ENCODE measurements around the gene RTN3. TPM values are rescaled to one million over a fixed set of nuclear protein-coding genes. Genes with fewer than 3 reads are reported as not detected.
A peak's percentile ranks its signal among the peaks of the same experiment; 100 is the strongest.

The RTN3 gene
- total RNA-seq, 2 experiments from 2014 or later, result 42.2 to 43.0 TPM

DNA sequence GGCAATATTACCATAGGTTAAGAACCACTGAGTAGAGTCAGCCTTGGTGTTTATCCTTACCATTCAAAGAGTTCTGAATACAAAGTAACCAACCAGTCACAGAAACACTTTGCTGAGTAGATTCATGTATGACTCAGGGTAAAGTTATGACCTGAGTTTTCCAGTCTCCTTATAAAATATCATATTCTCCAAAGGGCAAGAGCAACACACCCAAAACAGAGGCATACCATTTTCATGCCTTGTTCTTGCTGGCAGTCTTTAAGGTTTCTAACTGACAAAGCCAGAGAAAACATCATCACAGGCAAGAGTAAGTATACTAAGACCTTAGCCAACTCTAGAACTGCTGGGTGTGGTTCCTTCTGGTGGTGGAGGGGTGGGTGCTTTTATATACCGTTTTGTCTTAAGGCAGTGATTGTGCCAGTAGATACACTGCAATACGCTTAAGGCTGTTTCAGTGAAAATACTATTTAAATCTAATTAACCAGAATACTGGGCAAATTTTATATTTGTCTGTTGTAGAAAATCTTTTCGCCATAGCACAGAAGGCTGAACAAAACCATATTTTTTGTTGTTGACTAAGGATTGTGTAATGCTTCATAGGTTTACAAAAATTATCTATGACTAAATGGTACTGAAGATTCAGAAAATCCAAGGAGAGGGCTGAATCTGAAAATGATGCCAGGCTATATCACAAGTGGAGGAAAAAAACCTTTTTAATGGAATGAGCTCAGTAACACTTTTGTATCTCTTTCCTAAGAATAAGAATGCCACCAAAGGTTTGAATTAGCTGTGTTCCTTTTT, 13.1 kb upstream of the RTN3 start:
- Mint-ChIP-seq H3K36me3 (ENCODE audit: low read depth) (peaks cover 13% of the 10 kb centered on the region), H3K4me3 (no peak overlapping the region), H3K9me3 (ENCODE audit: low read depth) (no peaks in the 10 kb centered on the region), H3K4me1 (peaks cover 55% of the 10 kb centered on the region), H3K27ac (peak overlapping the region; percentile 60), H3K27me3 (no peaks in the 10 kb centered on the region)
- ChIA-PET POLR2A (interaction anchor here (0.7 kb wide), 2 partner anchors 13 to 224 kb away, joined by 3 to 5 read pairs; partner anchors contain the start of gene RTN3), CTCF (interaction anchor here (1.1 kb wide), 1 partner anchor 29 kb away, joined by 4 read pairs; no protein-coding TSS in a partner anchor)
- intact Hi-C loops (cut with DNase I, micrococcal nuclease), result loop anchor here (1.0 kb wide), 3 partner anchors 101 to 223 kb away; partner anchors contain the start of gene PLAAT4 (in 1 of the 2)
- peak; percentile 19 for DNase-seq
- ATAC-seq, result peak; percentile 68

DNA sequence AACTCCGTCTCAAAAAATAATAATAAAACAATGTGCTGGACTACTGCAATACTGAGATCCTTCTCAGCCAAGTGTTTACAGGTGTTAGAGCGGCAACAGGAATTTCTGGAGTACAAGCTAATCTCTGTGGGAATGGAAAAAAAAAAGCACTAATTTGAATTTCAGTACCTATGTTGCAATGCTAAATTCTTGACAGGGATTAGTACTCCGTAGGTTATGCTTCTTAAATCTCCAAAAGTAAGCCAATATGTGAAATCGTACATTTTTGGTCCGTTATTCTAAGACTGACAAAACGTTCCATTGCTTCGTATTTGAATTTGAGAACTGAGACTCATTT, 11.2 kb upstream of the RTN3 start:
- no peak for ATAC-seq
- DNase-seq, result no peak
- peak overlapping the region; percentile 85 for H3K4me3 Mint-ChIP-seq
- H3K9me3 Mint-ChIP-seq (ENCODE audit: low read depth), result no peaks in the 10 kb centered on the region
- no peaks in the 10 kb centered on the region for H3K27me3 Mint-ChIP-seq
- CTCF ChIA-PET, result interaction anchor here (1.1 to 5.1 kb wide), 4 partner anchors 12 to 95 kb away, joined by 3 to 31 read pairs (median 4); partner anchors contain the start of gene RTN3
- peaks cover 50% of the 10 kb centered on the region for H3K4me1 Mint-ChIP-seq
- intact Hi-C loops (cut with DNase I, micrococcal nuclease), result loop anchor here (2.0 kb wide), 2 partner anchors 69 to 789 kb away; partner anchors contain the start of gene SLC3A2 (in 1 of the 2)
- peak overlapping the region; percentile 90 for H3K27ac Mint-ChIP-seq
- POLR2A ChIA-PET, result interaction anchor here (1.3 kb wide), 1 partner anchor 11 kb away, joined by 5 read pairs; the partner anchor contains the start of gene RTN3
- peaks cover 13% of the 10 kb centered on the region for H3K36me3 Mint-ChIP-seq (ENCODE audit: low read depth)

DNA sequence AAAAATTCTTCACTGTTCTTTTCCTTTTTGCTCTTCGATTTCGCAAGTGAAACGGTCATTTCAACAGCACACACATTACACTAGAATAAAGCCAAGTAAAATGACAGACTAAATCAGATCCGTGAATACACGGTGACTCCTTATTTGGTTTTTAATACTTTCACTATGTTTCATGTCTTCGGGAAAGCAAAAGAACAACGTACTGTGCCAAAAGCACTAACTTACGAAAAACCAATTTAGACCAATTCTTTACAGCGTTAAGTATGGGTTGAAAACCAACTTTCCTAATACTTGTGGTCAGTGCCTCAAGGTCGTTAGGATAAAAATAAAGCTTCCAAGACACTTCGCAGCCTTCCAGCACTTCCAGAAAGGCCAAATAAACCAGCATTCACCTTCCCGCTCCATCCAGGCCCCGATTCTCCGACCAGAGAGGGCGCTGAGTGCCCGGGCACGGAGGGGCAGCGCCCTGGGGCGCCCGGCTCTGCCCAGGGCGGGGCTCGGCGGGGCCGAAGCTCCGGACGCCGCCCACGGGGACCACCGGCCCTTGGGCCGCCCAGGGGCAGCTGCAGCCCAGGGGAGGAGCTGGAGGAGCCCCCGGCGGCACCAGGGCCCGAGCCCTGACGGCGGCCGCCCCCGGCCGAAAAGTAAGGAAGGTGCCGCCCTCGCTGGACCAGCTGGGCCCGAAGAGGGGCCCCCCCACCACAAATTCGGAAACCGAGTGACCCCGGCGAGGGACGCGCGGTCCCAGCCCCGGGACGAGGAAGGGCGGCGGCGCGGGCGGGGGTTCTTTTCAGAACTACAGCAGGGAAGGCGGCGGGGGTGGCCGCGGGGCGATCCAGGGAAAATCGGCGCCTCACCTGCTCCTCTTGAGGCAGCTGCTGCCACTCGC, 10.6 kb upstream of the RTN3 start:
- peak; percentile 1 for ATAC-seq

DNA sequence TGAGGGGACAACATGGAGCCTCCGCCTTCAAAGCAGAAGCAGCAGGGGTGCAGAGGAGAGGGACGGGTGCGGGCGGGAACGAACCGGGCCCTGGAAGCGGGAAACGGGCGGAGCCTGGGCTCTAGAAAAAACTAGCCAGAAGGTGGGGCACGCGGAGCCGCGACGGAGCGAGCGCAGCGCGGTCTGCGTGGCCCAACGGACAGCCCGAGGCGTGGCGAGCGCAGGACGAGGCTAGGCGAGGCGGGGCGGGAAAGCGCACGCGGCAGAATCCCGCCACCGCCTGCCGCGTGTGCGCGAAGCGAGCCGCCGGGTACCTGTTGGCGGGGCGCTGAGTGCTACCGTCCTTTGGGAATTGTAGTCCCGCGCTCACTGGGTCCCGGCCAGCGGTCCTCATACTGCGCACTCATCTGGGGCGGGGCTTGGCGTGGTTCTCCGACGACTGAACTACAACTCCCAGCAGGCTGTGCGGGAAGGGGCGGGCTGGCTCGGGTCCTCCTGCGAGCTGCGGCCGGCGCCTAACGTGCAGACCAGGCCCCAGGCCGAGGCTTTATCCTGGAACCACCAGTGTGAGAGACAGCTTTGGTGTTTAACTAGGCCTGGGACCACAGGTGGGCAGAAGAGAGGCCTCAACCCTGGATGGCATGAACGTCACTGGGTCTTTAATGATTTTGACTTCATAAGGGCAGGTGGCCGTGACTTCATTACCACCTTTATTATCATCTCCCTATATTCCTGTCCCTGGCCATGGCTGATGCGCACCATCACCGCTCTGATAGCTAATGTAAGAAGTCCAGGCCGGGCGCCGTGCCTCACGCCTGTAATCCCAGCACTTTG, 9.8 kb upstream of the RTN3 start, which contains the start of gene ATL3:
Gene ATL3, minus strand, starts transcription at position 55 of the 834 bp plus-strand sequence. Its CDS starts 41 bp downstream, at position 14.
- DNase-seq (peak; percentile 96), ATAC-seq (peak; percentile 86)
- H3K27me3 Mint-ChIP-seq, result no peaks in the 10 kb centered on the region
- no peaks in the 10 kb centered on the region for H3K9me3 Mint-ChIP-seq (ENCODE audit: low read depth)
- peak within 1 kb of the TSS; percentile 90 for H3K27ac Mint-ChIP-seq
- H3K36me3 Mint-ChIP-seq (ENCODE audit: low read depth), result peaks cover 13% of the 10 kb centered on the region
- peaks cover 45% of the 10 kb centered on the region for H3K4me1 Mint-ChIP-seq
- CTCF ChIA-PET, result interaction anchor here (0.6 to 5.1 kb wide), 5 partner anchors 10 to 70 kb away, joined by 3 to 31 read pairs (median 4); partner anchors contain the start of gene RTN3
- peak within 1 kb of the TSS; percentile 85 for H3K4me3 Mint-ChIP-seq
- intact Hi-C loops (cut with DNase I, micrococcal nuclease), result loop anchor here (1.0 to 2.0 kb wide), 4 partner anchors 10 to 791 kb away; partner anchors contain the start of genes RTN3 (in 2 of the 2) and SLC3A2 (in 1 of the 2)
- POLR2A ChIA-PET, result interaction anchor here (0.7 to 1.0 kb wide), 3 partner anchors 10 to 154 kb away, joined by 3 read pairs; partner anchors contain the start of gene RTN3

More for the DNA sequence above, 10.6 kb upstream of the RTN3 start:
- H3K27me3 Mint-ChIP-seq, result no peaks in the 10 kb centered on the region
- ChIA-PET CTCF (interaction anchor here (0.6 to 5.1 kb wide), 6 partner anchors 11 to 96 kb away, joined by 3 to 31 read pairs (median 4); partner anchors contain the start of gene RTN3), POLR2A (interaction anchor here (0.7 to 0.8 kb wide), 2 partner anchors 12 to 153 kb away, joined by 3 read pairs; no protein-coding TSS in a partner anchor)
- intact Hi-C loops (cut with DNase I, micrococcal nuclease), result loop anchor here (1.0 to 2.0 kb wide), 4 partner anchors 11 to 790 kb away; partner anchors contain the start of genes RTN3 (in 2 of the 2) and SLC3A2 (in 1 of the 2)
- H3K27ac Mint-ChIP-seq, result peak overlapping the region; percentile 90
- DNase-seq, result peak; percentile 54
- H3K9me3 Mint-ChIP-seq (ENCODE audit: low read depth), result no peaks in the 10 kb centered on the region
- peaks cover 13% of the 10 kb centered on the region for H3K36me3 Mint-ChIP-seq (ENCODE audit: low read depth)
- peak overlapping the region; percentile 85 for H3K4me3 Mint-ChIP-seq
- peaks cover 49% of the 10 kb centered on the region for H3K4me1 Mint-ChIP-seq

DNA sequence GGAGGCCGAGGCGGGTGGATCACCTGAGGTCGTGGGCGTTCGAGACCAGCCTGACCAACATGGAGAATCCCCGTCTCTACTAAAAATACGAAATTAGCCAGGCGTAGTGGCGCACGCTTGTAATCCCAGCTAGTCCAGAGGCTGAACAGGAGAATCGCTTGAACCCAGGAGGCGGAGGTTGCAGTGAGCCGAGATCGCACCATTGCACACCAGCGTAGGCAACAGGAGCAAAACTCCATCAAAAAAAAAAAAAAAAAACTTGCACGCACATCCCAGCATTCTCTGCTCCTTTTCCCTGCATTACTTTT, 9.2 kb upstream of the RTN3 start:
- POLR2A ChIA-PET, result interaction anchor here (1.0 kb wide), 1 partner anchor 9 kb away, joined by 3 read pairs; the partner anchor contains the start of gene RTN3
- no peak for ATAC-seq

DNA sequence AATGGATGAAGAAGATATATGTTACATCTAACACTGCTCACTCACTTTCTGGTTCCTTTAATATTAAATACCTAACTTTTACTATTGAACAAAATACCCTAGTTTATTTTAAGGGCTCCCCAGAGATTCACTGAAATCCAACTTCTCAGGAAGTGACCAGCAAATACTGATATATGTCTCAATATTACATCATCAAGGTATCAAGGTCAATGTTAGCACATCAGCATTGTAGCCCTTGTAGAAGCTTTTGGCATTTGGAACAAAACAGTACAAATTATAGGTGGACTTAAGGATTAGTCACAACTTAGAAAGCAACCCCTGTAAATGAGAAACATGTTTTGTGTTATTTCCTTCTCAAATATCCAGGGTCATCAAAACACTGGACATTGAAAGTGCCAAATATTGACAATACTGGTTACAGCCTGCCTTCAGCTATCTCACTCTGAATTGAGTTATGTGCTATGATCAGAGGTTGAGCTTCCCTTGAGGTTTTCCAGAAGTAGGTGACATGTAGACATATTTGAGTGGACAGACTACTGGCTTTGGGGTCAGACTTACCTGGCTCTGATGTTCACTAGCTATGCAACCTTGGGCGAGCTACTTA, 8.3 kb upstream of the RTN3 start:
- CTCF ChIA-PET, result interaction anchor here (1.0 to 5.1 kb wide), 4 partner anchors 9 to 27 kb away, joined by 3 to 31 read pairs (median 4); partner anchors contain the start of gene RTN3
- Mint-ChIP-seq H3K36me3 (ENCODE audit: low read depth) (peaks cover 13% of the 10 kb centered on the region), H3K9me3 (ENCODE audit: low read depth) (no peaks in the 10 kb centered on the region), H3K4me3 (no peak overlapping the region), H3K4me1 (peaks cover 37% of the 10 kb centered on the region), H3K27ac (no peak overlapping the region), H3K27me3 (no peaks in the 10 kb centered on the region)
- no peak for ATAC-seq
- POLR2A ChIA-PET, result interaction anchor here (0.7 kb wide), 1 partner anchor 10 kb away, joined by 3 read pairs; no protein-coding TSS in a partner anchor
- intact Hi-C loops (cut with DNase I, micrococcal nuclease), result no loop called here
- DNase-seq, result no peak

More for the DNA sequence above, 9.2 kb upstream of the RTN3 start:
- CTCF ChIA-PET, result interaction anchor here (5.1 kb wide), 1 partner anchor 10 kb away, joined by 31 read pairs; the partner anchor contains the start of gene RTN3
- Mint-ChIP-seq H3K4me1 (peaks cover 45% of the 10 kb centered on the region), H3K9me3 (ENCODE audit: low read depth) (no peaks in the 10 kb centered on the region), H3K27me3 (no peaks in the 10 kb centered on the region), H3K4me3 (no peak overlapping the region), H3K36me3 (ENCODE audit: low read depth) (peaks cover 13% of the 10 kb centered on the region), H3K27ac (no peak overlapping the region)
- intact Hi-C loops (cut with DNase I, micrococcal nuclease), result no loop called here
- no peak for DNase-seq

DNA sequence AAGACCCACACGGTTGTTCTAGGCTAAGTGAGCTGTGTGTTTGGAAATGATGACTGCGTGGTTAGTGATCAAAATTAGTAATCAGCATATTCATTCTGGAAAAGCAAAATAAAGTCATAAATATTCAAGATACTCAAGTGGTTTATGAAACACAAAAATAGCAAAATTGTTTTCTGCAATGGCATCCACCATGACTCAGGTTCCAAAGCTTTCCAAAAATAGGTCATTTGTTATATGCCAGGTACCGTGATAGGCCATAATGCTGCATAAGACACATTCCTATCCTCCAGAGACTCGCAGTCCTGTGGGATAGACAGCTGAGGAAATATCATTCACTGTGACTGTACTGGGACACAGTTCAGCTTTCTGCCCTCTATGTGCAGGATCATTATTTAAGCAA, 7.7 kb upstream of the RTN3 start:
- ATAC-seq (no peak), DNase-seq (no peak)
- Mint-ChIP-seq H3K9me3 (ENCODE audit: low read depth) (no peaks in the 10 kb centered on the region), H3K4me3 (no peak overlapping the region), H3K27ac (no peak overlapping the region), H3K4me1 (peaks cover 32% of the 10 kb centered on the region), H3K27me3 (no peaks in the 10 kb centered on the region), H3K36me3 (ENCODE audit: low read depth) (peaks cover 11% of the 10 kb centered on the region)
- POLR2A ChIA-PET, result interaction anchor here (0.7 kb wide), 1 partner anchor 9 kb away, joined by 3 read pairs; no protein-coding TSS in a partner anchor
- intact Hi-C loops (cut with DNase I, micrococcal nuclease), result no loop called here
- CTCF ChIA-PET, result interaction anchor here (1.0 to 5.1 kb wide), 4 partner anchors 8 to 27 kb away, joined by 3 to 31 read pairs (median 4); partner anchors contain the start of gene RTN3

DNA sequence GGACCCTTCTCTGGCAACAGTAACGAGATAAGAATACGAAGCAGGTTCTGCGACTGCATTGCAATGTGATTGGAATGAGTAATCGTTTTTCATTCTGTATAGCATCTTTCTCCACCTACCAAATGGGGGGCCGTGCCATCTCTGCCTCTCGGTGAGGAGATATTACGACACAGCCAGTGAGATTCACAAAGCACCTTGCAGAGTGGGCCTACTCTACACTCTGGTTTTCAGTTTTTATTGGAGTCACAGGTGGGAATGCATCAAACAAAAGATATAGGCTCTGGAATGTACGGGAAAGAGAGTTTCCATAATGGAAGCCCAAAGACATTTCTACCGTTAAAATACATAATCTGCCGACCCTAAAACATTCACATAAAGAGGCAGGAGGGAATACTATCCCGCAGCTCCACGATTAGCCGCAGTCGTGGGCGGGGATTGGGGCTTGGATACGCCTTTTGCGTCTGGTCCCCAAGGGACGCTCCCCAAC, 423 bp upstream of the RTN3 start:
- Mint-ChIP-seq H3K4me1 (peaks cover 19% of the 10 kb centered on the region), H3K4me3 (peak overlapping the region; percentile 90), H3K9me3 (ENCODE audit: low read depth) (no peaks in the 10 kb centered on the region), H3K27ac (peak overlapping the region; percentile 82), H3K36me3 (ENCODE audit: low read depth) (no peaks in the 10 kb centered on the region), H3K27me3 (no peaks in the 10 kb centered on the region)
- intact Hi-C loops (cut with DNase I, micrococcal nuclease), result loop anchor here (1.0 to 2.0 kb wide), 6 partner anchors 10 to 504 kb away; partner anchors contain the start of genes ATL3 (in 2 of the 2), NAA40 (in 1 of the 2) and SPINDOC (in 1 of the 2)
- ATAC-seq (peak; percentile 7), DNase-seq (peak; percentile 53)
- ChIA-PET POLR2A (interaction anchor here (0.6 to 1.5 kb wide), 4 partner anchors 9 to 1739 kb away, joined by 3 to 5 read pairs (median 4); no protein-coding TSS in a partner anchor), CTCF (interaction anchor here (0.6 to 3.0 kb wide), 8 partner anchors 9 to 683 kb away, joined by 3 to 31 read pairs (median 4); partner anchors contain the start of genes ATL3 and PLAAT4)

Measured in activated CD4-positive, alpha-beta T cell treated with anti-CD3 and anti-CD28 coated beads for 36 hours (primary cell).